ENCODE measurements around the gene SCUBE1. TPM values are rescaled to one million over a fixed set of nuclear protein-coding genes. Genes with fewer than 3 reads are reported as not detected.

SCUBE1 gene
- total and polyA plus RNA-seq, 2 experiments from 2014 or later: 0.81 to 3.2 TPM

DNA sequence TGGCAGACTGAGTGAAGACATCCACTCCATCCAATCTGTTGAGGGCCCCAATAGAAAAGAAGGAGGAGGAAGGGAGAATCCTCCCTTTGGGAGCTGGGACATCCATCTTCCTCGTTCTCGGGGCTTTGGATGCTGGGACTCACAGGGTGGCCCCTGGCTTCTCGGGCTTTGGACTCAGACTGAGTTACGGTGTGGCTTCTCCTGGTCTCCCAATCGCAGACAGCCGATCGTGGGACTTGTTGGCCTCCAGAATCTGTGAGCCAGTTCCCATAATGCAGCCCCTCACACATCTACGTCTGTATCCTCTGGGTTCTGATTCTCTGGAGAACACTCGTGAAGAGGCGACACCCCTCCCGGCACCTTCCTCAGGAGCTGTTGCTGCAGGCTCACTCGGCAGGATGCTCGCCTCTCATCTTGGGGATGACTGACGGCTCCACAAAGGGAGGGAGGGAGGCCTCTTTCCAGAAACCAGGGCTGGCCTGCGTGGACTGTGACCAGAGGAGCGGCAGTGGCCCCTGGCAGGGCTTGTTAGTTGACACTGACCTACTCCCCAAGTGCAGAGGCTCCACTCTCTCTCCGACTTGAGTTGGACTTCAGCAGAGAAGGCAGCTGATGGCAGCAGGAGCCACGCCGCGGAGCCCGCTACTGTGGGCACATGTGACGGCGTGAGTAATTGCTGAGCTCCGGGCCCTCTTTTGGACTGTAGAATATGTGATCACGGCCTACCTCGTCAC, 141.5 kb downstream of the SCUBE1 start (continued):
- TF ChIP-seq, protein P1, sequence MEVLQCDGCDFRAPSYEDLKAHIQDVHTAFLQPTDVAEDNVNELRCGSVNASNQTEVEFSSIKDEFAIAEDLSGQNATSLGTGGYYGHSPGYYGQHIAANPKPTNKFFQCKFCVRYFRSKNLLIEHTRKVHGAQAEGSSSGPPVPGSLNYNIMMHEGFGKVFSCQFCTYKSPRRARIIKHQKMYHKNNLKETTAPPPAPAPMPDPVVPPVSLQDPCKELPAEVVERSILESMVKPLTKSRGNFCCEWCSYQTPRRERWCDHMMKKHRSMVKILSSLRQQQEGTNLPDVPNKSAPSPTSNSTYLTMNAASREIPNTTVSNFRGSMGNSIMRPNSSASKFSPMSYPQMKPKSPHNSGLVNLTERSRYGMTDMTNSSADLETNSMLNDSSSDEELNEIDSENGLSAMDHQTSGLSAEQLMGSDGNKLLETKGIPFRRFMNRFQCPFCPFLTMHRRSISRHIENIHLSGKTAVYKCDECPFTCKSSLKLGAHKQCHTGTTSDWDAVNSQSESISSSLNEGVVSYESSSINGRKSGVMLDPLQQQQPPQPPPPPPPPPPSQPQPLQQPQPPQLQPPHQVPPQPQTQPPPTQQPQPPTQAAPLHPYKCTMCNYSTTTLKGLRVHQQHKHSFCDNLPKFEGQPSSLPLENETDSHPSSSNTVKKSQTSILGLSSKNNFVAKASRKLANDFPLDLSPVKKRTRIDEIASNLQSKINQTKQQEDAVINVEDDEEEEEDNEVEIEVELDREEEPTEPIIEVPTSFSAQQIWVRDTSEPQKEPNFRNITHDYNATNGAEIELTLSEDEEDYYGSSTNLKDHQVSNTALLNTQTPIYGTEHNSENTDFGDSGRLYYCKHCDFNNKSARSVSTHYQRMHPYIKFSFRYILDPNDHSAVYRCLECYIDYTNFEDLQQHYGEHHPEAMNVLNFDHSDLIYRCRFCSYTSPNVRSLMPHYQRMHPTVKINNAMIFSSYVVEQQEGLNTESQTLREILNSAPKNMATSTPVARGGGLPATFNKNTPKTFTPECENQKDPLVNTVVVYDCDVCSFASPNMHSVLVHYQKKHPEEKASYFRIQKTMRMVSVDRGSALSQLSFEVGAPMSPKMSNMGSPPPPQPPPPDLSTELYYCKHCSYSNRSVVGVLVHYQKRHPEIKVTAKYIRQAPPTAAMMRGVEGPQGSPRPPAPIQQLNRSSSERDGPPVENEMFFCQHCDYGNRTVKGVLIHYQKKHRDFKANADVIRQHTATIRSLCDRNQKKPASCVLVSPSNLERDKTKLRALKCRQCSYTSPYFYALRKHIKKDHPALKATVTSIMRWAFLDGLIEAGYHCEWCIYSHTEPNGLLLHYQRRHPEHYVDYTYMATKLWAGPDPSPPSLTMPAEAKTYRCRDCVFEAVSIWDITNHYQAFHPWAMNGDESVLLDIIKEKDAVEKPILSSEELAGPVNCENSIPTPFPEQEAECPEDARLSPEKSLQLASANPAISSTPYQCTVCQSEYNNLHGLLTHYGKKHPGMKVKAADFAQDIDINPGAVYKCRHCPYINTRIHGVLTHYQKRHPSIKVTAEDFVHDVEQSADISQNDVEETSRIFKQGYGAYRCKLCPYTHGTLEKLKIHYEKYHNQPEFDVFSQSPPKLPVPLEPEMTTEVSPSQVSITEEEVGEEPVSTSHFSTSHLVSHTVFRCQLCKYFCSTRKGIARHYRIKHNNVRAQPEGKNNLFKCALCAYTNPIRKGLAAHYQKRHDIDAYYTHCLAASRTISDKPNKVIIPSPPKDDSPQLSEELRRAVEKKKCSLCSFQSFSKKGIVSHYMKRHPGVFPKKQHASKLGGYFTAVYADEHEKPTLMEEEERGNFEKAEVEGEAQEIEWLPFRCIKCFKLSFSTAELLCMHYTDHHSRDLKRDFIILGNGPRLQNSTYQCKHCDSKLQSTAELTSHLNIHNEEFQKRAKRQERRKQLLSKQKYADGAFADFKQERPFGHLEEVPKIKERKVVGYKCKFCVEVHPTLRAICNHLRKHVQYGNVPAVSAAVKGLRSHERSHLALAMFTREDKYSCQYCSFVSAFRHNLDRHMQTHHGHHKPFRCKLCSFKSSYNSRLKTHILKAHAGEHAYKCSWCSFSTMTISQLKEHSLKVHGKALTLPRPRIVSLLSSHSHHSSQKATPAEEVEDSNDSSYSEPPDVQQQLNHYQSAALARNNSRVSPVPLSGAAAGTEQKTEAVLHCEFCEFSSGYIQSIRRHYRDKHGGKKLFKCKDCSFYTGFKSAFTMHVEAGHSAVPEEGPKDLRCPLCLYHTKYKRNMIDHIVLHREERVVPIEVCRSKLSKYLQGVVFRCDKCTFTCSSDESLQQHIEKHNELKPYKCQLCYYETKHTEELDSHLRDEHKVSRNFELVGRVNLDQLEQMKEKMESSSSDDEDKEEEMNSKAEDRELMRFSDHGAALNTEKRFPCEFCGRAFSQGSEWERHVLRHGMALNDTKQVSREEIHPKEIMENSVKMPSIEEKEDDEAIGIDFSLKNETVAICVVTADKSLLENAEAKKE (CRISPR knock-in tag; IDR thresholded peaks at IDR 0.05): no peak
- no peak for TF ChIP-seq ZNF114 (CRISPR knock-in tag; IDR thresholded peaks at IDR 0.05)
- TF ChIP-seq POLR2AphosphoS5 (IDR thresholded peaks at IDR 0.05; ENCODE audit: low read depth): no peak
- no peak for TF ChIP-seq ZNF331 (CRISPR knock-in tag; IDR thresholded peaks at IDR 0.05; ENCODE audit: low read depth)

DNA sequence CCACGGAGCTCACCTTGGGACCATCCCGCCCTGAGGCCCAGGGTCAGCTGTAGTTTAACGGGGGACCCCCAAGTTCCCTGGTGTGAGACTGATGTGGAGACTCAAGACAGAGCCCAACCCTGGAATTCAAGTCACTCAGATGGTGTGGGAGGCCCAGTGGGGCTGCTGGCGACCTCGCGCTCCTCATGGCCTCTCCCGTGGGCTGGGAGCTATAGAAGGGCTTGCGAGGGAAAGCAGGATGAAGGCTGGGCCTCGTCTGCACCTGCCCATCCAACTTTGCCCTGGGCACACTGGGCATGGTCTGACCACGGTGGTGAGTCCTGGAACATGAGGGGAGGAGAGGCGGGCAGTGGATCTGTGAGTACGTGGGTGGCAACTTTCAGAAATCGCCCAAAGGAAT, 142.6 kb downstream of the SCUBE1 start:
- Histone ChIP-seq H3K27ac (ENCODE audit: low read depth) (no peak overlapping the region), H3F3A (replicated peaks; ENCODE audit: low read depth) (0 out of 2 replicates have a peak, but pooled peaks cover 4% of the 10 kb centered on the region), H3K4me3 (no peak overlapping the region), H3K36me3 (ENCODE audit: insufficient read depth) (no peaks in the 10 kb centered on the region), H3K4me2 (no peak overlapping the region), H3K4me1 (ENCODE audit: insufficient read depth) (peaks cover 3% of the 10 kb centered on the region; the same call in 1 of the 2 replicates), H4K20me1 (replicated peaks; ENCODE audit: insufficient read depth) (no peaks in the 10 kb centered on the region), H2AFZ (no peak overlapping the region), H3K79me2 (replicated peaks; ENCODE audit: insufficient read depth) (no peaks in the 10 kb centered on the region), H3K27me3 (ENCODE audit: insufficient read depth) (no peaks in the 10 kb centered on the region), H3K9me2 (ENCODE audit: insufficient read depth) (no peaks in the 10 kb centered on the region)
- H3K27me3 Mint-ChIP-seq (ENCODE audit: insufficient read depth, low read depth, poor library complexity): peaks cover 11% of the 10 kb centered on the region
- no peaks in the 10 kb centered on the region; the same call in 2 of the 3 replicates for H3K9me3 Mint-ChIP-seq
- H3K36me3 Mint-ChIP-seq (ENCODE audit: low read depth): no peaks in the 10 kb centered on the region
- DNase-seq (ENCODE audit: low spot score) (no peak), ATAC-seq (no peak)
- H3K4me1 Mint-ChIP-seq: peaks cover 12% of the 10 kb centered on the region
- H3K27ac Mint-ChIP-seq: no peak overlapping the region
- H3K4me3 Mint-ChIP-seq: no peak overlapping the region
- TF ChIP-seq, protein P2, sequence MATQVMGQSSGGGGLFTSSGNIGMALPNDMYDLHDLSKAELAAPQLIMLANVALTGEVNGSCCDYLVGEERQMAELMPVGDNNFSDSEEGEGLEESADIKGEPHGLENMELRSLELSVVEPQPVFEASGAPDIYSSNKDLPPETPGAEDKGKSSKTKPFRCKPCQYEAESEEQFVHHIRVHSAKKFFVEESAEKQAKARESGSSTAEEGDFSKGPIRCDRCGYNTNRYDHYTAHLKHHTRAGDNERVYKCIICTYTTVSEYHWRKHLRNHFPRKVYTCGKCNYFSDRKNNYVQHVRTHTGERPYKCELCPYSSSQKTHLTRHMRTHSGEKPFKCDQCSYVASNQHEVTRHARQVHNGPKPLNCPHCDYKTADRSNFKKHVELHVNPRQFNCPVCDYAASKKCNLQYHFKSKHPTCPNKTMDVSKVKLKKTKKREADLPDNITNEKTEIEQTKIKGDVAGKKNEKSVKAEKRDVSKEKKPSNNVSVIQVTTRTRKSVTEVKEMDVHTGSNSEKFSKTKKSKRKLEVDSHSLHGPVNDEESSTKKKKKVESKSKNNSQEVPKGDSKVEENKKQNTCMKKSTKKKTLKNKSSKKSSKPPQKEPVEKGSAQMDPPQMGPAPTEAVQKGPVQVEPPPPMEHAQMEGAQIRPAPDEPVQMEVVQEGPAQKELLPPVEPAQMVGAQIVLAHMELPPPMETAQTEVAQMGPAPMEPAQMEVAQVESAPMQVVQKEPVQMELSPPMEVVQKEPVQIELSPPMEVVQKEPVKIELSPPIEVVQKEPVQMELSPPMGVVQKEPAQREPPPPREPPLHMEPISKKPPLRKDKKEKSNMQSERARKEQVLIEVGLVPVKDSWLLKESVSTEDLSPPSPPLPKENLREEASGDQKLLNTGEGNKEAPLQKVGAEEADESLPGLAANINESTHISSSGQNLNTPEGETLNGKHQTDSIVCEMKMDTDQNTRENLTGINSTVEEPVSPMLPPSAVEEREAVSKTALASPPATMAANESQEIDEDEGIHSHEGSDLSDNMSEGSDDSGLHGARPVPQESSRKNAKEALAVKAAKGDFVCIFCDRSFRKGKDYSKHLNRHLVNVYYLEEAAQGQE (IDR thresholded peaks at IDR 0.05; ENCODE audit: unreplicated experiment): no peak
- no peak for TF ChIP-seq NANOG (IDR thresholded peaks at IDR 0.05; ENCODE audit: borderline replicate concordance)
- TF ChIP-seq CREB1 (CRISPR knock-in tag; IDR thresholded peaks at IDR 0.05; ENCODE audit: low read depth): no peak
- no peak for TF ChIP-seq JUNB (IDR thresholded peaks at IDR 0.05; ENCODE audit: unreplicated experiment)
